ENCODE data around the gene AGO4. TPM values are rescaled to one million over a fixed set of nuclear protein-coding genes. Genes with fewer than 3 reads are reported as not detected.
A peak's percentile ranks its signal among the peaks of the same experiment; 100 is the strongest.
"Not testable (repeated sequence)": the region's sequence is repeated elsewhere in the genome, so short reads cannot be mapped to it uniquely, and the experiment has no call there.

The AGO4 gene
- total and polyA plus RNA-seq, 2 donors (not counting 1 experiment from before 2014, with no cell fraction given), result 10.2 to 25.6 TPM

DNA sequence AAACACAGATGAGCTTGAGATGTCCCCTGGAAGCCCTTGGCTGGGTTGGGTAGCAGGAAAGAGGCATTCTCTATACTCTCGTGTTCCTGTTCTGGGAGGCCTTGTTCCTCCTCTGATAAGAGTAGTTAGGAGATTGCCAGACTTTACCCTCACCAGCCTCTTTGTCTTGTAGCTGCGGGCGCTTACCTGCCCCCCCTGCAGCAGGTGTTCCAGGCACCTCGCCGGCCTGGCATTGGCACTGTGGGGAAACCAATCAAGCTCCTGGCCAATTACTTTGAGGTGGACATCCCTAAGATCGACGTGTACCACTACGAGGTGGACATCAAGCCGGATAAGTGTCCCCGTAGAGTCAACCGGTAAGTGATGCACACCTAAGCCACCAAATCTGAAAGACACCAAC is 80.4 kb downstream of the AGO4 start:
- H3K9me3 ChIP-seq (ENCODE audit: control insufficient read depth, insufficient read depth, low read depth, low read length), result no peaks in the 10 kb centered on the region
- no peaks in the 10 kb centered on the region for H3K27me3 ChIP-seq (ENCODE audit: control insufficient read depth, insufficient read depth, low read length)
- peaks cover 2% of the 10 kb centered on the region for H3K36me3 ChIP-seq (ENCODE audit: control insufficient read depth, insufficient read depth, low read length)
- H4K20me1 ChIP-seq (ENCODE audit: control insufficient read depth, extremely low read depth, insufficient read depth, low read length), result no peaks in the 10 kb centered on the region
- no peak overlapping the region for H2AFZ ChIP-seq (ENCODE audit: low read length)
- no peak for DNase-seq (ENCODE audit: low read depth in 2 of 2)
- H3K4me1 ChIP-seq (ENCODE audit: control insufficient read depth, extremely low read depth, insufficient read depth, low read length), result no peaks in the 10 kb centered on the region
- TF ChIP-seq EZH2 (IDR thresholded peaks at IDR 0.05; ENCODE audit: low read length, missing control alignments), result no peak
- TF ChIP-seq, protein P1, sequence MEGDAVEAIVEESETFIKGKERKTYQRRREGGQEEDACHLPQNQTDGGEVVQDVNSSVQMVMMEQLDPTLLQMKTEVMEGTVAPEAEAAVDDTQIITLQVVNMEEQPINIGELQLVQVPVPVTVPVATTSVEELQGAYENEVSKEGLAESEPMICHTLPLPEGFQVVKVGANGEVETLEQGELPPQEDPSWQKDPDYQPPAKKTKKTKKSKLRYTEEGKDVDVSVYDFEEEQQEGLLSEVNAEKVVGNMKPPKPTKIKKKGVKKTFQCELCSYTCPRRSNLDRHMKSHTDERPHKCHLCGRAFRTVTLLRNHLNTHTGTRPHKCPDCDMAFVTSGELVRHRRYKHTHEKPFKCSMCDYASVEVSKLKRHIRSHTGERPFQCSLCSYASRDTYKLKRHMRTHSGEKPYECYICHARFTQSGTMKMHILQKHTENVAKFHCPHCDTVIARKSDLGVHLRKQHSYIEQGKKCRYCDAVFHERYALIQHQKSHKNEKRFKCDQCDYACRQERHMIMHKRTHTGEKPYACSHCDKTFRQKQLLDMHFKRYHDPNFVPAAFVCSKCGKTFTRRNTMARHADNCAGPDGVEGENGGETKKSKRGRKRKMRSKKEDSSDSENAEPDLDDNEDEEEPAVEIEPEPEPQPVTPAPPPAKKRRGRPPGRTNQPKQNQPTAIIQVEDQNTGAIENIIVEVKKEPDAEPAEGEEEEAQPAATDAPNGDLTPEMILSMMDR (conservative IDR thresholded peaks at IDR 0.05 in 1 of 2, IDR thresholded peaks at IDR 0.05 in 1 of 2; ENCODE audit: low read depth in 1 of 2, low read length in 2 of 2), result no peak
- no peak overlapping the region for H3K27ac ChIP-seq (ENCODE audit: insufficient read depth, low read length)
- H3K4me3 ChIP-seq (replicated peaks in 1 of 4; ENCODE audit: control extremely low read depth in 1 of 4, insufficient read depth in 1 of 4, low read depth in 3 of 4, low read length in 4 of 4), result no peak overlapping the region
- H3K9ac ChIP-seq (ENCODE audit: insufficient read depth, low read length), result no peak overlapping the region
- H3K79me2 ChIP-seq (ENCODE audit: control insufficient read depth, insufficient read depth, low read length), result no peaks in the 10 kb centered on the region
- no peak overlapping the region for H3K4me2 ChIP-seq (ENCODE audit: extremely low read depth, insufficient read depth, low read length)

DNA sequence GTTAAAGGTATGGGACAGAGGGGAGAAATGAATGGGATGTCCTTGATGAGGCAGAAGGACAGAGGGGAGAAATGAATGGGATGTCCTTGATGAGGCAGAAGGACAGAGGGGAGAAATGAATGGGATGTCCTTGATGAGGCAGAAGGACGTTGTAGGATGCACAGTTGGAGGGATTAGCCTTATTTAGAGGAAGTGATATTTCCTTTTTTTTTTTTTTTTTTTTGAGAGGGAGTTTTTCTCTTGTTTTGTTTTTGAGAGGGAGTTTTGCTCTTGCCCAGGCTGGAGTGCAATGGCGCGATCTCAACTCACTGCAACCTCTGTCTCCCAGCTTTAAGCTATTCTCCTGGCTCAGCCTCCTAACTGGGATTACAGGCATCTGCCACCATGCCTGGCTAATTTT is 81.2 kb downstream of the AGO4 start:
- not testable (repeated sequence) for H3K79me2 ChIP-seq (ENCODE audit: control insufficient read depth, insufficient read depth, low read length); H3K36me3 ChIP-seq (ENCODE audit: control insufficient read depth, insufficient read depth, low read length)

DNA sequence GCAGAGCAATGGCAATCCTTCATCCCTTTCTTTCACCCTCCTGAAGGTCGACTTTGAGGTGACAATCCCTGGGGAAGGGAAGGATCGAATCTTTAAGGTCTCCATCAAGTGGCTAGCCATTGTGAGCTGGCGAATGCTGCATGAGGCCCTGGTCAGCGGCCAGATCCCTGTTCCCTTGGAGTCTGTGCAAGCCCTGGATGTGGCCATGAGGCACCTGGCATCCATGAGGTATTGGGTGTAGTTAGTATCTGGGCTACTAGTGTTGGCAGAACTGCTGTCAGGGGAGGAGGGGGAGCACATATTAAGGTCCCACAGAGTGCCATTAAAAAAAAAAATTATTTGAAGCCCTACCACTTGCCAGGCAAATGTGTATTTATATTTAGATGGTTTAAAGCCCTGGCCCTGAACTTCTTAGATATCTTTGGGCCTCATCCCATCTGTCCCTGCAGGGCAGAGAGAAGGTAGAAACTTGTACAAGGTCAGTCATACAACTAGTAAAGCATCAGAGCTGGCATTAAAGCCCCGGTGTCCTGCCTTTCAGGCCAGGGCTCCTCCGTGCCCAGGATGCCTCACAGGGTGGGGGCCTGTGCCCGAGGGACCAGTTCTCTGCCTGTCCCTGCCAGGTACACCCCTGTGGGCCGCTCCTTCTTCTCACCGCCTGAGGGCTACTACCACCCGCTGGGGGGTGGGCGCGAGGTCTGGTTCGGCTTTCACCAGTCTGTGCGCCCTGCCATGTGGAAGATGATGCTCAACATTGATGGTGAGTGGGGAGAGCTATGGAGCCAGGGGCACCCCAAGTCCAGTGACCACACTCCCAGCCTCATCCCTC is 85.4 kb downstream of the AGO4 start:
- no peaks in the 10 kb centered on the region for H3K79me2 ChIP-seq (ENCODE audit: control insufficient read depth, insufficient read depth, low read length)
- no peak for TF ChIP-seq EZH2 (IDR thresholded peaks at IDR 0.05; ENCODE audit: low read length, missing control alignments)
- H3K9me3 ChIP-seq (ENCODE audit: control insufficient read depth, insufficient read depth, low read depth, low read length), result no peaks in the 10 kb centered on the region
- peaks cover 4% of the 10 kb centered on the region for H3K36me3 ChIP-seq (ENCODE audit: control insufficient read depth, insufficient read depth, low read length)
- no peaks in the 10 kb centered on the region for H3K27me3 ChIP-seq (ENCODE audit: control insufficient read depth, insufficient read depth, low read length)
- H4K20me1 ChIP-seq (ENCODE audit: control insufficient read depth, extremely low read depth, insufficient read depth, low read length), result no peaks in the 10 kb centered on the region
- H2AFZ ChIP-seq (ENCODE audit: low read length), result no peak overlapping the region
- H3K4me1 ChIP-seq (ENCODE audit: control insufficient read depth, extremely low read depth, insufficient read depth, low read length), result no peaks in the 10 kb centered on the region
- no peak overlapping the region for H3K4me2 ChIP-seq (ENCODE audit: extremely low read depth, insufficient read depth, low read length)
- no peak for DNase-seq (ENCODE audit: low read depth in 2 of 2)
- no peak overlapping the region for H3K4me3 ChIP-seq (replicated peaks in 1 of 4; ENCODE audit: control extremely low read depth in 1 of 4, insufficient read depth in 1 of 4, low read depth in 3 of 4, low read length in 4 of 4)
- H3K9ac ChIP-seq (ENCODE audit: insufficient read depth, low read length), result no peak overlapping the region
- H3K27ac ChIP-seq (ENCODE audit: insufficient read depth, low read length), result no peak overlapping the region

More for the DNA sequence above, 81.2 kb downstream of the AGO4 start:
- H3K9ac ChIP-seq (ENCODE audit: insufficient read depth, low read length); H3K27ac ChIP-seq (ENCODE audit: insufficient read depth, low read length); H3K4me3 ChIP-seq (replicated peaks in 1 of 4; ENCODE audit: control extremely low read depth in 1 of 4, insufficient read depth in 1 of 4, low read depth in 3 of 4, low read length in 4 of 4); H3K27me3 ChIP-seq (ENCODE audit: control insufficient read depth, insufficient read depth, low read length); H3K4me2 ChIP-seq (ENCODE audit: extremely low read depth, insufficient read depth, low read length); H3K4me1 ChIP-seq (ENCODE audit: control insufficient read depth, extremely low read depth, insufficient read depth, low read length); H3K9me3 ChIP-seq (ENCODE audit: control insufficient read depth, insufficient read depth, low read depth, low read length); DNase-seq (ENCODE audit: low read depth in 2 of 2); H2AFZ ChIP-seq (ENCODE audit: low read length); H4K20me1 ChIP-seq (ENCODE audit: control insufficient read depth, extremely low read depth, insufficient read depth, low read length): not testable (repeated sequence)

DNA sequence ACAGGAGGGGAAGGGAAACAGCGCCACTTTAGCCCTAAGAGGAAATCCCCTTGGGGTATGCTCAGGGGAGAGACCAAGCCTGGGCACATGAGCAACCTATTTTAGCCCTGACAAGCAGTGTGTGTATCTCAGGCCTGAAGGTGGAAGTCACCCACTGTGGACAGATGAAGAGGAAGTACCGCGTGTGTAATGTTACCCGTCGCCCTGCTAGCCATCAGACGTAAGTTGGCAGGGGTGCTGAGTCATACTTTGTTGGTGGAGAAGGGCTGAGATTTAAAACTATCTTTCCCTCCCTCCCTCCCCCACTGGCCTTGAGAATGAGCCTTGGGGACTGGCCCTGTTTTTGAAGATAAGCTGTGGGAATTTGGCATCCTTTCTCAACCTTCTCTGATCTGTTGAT is 86.4 kb downstream of the AGO4 start:
- TF ChIP-seq EZH2 (IDR thresholded peaks at IDR 0.05; ENCODE audit: low read length, missing control alignments), result no peak
- TF ChIP-seq, protein P1 (conservative IDR thresholded peaks at IDR 0.05 in 1 of 2, IDR thresholded peaks at IDR 0.05 in 1 of 2; ENCODE audit: low read depth in 1 of 2, low read length in 2 of 2), result no peak
- peak; percentile 33 to 53 for DNase-seq (ENCODE audit: low read depth in 2 of 2)
- no peaks in the 10 kb centered on the region for H4K20me1 ChIP-seq (ENCODE audit: control insufficient read depth, extremely low read depth, insufficient read depth, low read length)
- no peak overlapping the region for H3K27ac ChIP-seq (ENCODE audit: insufficient read depth, low read length)
- H3K9me3 ChIP-seq (ENCODE audit: control insufficient read depth, insufficient read depth, low read depth, low read length), result no peaks in the 10 kb centered on the region
- no peak overlapping the region for H3K9ac ChIP-seq (ENCODE audit: insufficient read depth, low read length)
- no peak overlapping the region for H3K4me2 ChIP-seq (ENCODE audit: extremely low read depth, insufficient read depth, low read length)
- no peaks in the 10 kb centered on the region for H3K4me1 ChIP-seq (ENCODE audit: control insufficient read depth, extremely low read depth, insufficient read depth, low read length)
- no peak overlapping the region for H2AFZ ChIP-seq (ENCODE audit: low read length)
- no peaks in the 10 kb centered on the region for H3K27me3 ChIP-seq (ENCODE audit: control insufficient read depth, insufficient read depth, low read length)
- peaks cover 4% of the 10 kb centered on the region for H3K36me3 ChIP-seq (ENCODE audit: control insufficient read depth, insufficient read depth, low read length)
- no peaks in the 10 kb centered on the region for H3K79me2 ChIP-seq (ENCODE audit: control insufficient read depth, insufficient read depth, low read length)
- no peak overlapping the region for H3K4me3 ChIP-seq (replicated peaks in 1 of 4; ENCODE audit: control extremely low read depth in 1 of 4, insufficient read depth in 1 of 4, low read depth in 3 of 4, low read length in 4 of 4)

All from fibroblast of lung (primary cell).